Hindlimb muscle (tissue), 1 donor: ENCODE data around the gene RAB3C. TPM values are rescaled to one million over a fixed set of nuclear protein-coding genes. Genes with fewer than 3 reads are reported as not detected.

Source experiments
- DNase-seq: peaks from one replicate; pipeline ENCODE4 v3.0.0-alpha.2; 2013
- polyA plus RNA-seq: library from polyadenylated mRNA; unstranded; fragments of 120-200 nt; gene quantifications from one replicate; pipeline ENCODE4 v1.2.1, GENCODE V29; 2013; ENCODE audit not compliant: insufficient read length

RAB3C gene
- polyA plus RNA-seq, 1 donor: 0.43 TPM

DNA sequence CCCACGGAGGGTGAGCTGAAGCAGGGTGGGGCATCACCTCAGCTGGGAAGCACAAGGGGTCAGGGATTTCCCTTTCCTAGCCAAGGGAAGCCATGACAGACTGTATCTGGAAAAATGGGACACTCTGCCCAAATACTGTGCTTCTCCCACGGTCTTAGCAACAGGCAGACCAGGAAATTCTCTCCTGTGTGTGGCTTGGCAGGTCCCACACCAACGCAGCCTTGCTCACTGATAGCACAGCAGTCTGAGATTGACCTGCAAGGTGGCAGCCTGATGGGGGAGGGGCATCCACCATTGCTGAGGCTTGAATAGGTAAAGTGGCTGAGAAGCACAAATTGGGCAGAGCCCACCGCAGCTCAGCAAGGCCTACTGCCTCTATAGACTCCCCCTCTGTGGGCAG, 23.2 kb downstream of the RAB3C start:
- DNase-seq: no peak

GRCh38 chr5:58615972-58616371, 33.1 kb downstream of the RAB3C start:
- no peak for DNase-seq

- no peak for DNase-seq
Measured at GRCh38 chr5:58617241-58617640, 34.4 kb downstream of the RAB3C start.

DNA sequence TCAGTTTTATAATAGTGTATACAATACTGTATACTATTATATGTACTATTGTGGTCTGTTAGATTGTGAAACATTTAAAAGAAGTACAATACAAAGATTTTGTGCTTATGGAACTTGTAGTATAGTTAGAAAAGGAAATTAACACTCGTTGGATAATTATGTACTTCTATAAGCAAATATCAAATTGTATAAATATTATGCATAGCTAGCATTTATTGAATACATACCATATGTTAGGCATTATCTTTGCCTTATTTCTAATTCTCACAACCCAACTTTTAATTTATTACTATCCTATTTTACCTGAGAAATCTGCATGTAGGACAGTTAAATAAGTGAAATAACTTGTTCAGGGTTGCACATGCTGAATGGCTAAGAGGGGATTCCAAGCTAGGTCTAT, 37.5 kb downstream of the RAB3C start:
- DNase-seq: no peak

- no peak for DNase-seq
Measured at GRCh38 chr5:58622936-58623871, 40.3 kb downstream of the RAB3C start.

DNA sequence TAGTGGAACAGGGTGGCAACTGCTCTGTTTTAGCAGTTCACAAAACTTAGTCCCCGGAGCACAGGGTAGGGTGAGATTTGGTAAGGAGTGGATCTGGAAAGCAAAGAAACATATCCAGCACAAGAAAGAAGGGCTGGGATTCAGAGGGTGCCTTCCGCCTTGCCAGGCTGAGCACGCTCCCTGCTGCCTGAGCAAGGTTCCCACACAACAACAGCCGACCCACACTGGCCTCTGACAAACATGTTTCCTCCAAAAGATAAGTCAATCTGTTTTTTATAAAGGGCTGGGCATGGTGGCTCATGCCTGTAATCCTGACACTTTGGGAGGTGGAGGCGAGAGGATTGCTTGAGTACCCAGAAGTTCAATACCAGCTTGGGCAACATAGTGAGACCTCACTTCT, 45.8 kb downstream of the RAB3C start:
- DNase-seq: no peak

DNA sequence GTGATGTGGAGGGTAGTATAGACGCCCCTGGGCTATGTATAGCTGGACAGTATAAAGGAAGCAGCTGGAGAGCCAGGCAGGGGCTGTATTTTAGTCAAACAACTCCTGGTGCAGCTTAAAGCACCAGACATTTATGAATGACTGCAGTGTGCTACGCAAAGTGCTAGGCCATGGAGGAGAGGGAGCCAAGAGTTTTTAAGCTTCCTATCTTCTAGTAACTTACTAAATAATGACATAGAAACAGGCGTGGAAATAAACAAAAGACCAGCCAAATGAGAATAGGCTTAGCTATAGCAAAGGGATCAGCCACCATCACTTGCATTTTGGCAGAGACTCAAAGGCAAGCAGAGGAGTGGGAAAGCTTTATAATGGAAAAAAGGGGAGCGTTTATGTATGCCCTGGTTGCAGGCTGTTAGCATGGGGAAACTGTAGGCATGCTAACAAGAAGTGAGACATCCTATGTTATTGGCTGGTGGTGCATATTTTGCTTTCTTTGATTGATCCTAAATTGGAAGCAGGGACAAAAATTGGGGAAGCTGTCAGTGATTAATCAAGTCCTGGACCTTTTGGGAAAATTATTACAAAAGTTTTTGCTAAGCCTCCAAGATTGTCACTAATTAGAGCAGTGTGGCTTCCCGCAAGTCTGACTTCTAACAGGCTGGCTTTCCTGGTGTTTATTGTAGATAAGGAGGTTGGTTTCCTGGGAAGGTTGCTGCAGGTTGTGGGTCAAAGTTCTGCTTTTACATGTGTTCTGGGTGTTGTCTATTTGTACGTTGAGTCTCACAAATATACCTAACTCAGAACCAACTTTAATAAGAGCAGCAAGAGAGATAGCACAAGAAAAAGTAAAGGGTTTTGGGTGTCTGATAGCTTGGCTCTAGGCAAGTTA, 46.6 kb downstream of the RAB3C start:
- DNase-seq: no peak

- no peak for DNase-seq
Measured at GRCh38 chr5:58631895-58632294, 49.0 kb downstream of the RAB3C start.

GRCh38 chr5:58635416-58635815, 52.5 kb downstream of the RAB3C start:
- DNase-seq: no peak

GRCh38 chr5:58640011-58640410, 57.1 kb downstream of the RAB3C start:
- DNase-seq: peak; percentile 32

GRCh38 chr5:58641533-58641932, 58.7 kb downstream of the RAB3C start:
- DNase-seq: no peak

DNA sequence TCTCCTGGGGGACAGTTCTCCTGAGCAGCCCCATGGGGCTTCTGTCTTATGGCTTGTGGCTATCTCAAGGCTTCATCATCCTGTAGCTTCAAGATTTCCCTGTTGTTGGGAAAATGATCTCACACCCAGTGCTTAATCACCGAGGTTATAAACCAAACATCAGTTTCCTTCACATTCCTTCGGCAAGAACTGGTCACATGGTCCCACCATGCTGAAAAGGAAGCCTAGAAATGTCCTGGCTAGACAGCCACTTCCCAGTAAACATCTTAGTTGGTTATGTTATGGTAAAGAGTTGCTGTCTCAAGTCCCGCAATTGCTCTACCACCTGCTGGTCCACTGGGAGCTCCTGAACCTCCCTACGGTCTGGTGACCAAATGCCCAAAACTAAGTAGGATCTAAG, 66.0 kb downstream of the RAB3C start:
- no peak for DNase-seq

- no peak for DNase-seq
Measured at GRCh38 chr5:58649716-58650115, 66.8 kb downstream of the RAB3C start.

GRCh38 chr5:58653521-58653920, 70.6 kb downstream of the RAB3C start:
- no peak for DNase-seq

GRCh38 chr5:58666141-58666540, 83.3 kb downstream of the RAB3C start:
- DNase-seq: no peak

- DNase-seq: no peak
Measured at GRCh38 chr5:58666598-58667581, 84.0 kb downstream of the RAB3C start.

DNA sequence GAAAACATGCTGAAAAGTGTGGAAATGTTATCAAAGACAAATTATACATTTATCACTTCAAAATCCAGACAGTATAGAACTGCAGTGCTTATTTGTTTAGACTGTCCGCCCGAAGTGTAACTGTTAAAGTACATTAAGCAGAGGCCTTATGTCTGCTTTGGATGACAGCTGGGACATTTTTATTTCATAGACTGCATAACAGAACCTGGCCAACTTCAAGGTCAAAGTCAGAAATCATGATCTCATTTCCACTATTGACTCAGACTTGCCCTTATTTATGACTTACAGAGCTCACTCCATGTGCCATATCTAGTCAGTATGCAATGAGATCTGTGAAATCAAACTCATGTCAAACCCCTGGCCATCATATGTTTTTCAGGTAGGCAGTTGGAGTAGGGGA, 87.7 kb downstream of the RAB3C start:
- DNase-seq: no peak

- DNase-seq: no peak
Measured at GRCh38 chr5:58671155-58671554, 88.3 kb downstream of the RAB3C start.

- no peak for DNase-seq
Measured at GRCh38 chr5:58672521-58672920, 89.6 kb downstream of the RAB3C start.

GRCh38 chr5:58674070-58674469, 91.2 kb downstream of the RAB3C start:
- no peak for DNase-seq

- no peak for DNase-seq
Measured at GRCh38 chr5:58674711-58675110, 91.8 kb downstream of the RAB3C start.

GRCh38 chr5:58675341-58675740, 92.5 kb downstream of the RAB3C start:
- DNase-seq: peak; percentile 29
